Activated naive CD4-positive, alpha-beta T cell treated with anti-CD3 and anti-CD28 coated beads, Interleukin-2, amount 10 ng/mL, durations not matched to agents 7 days and 5 days (primary cell): Measurements from ENCODE around the gene IFFO2.

Experiments
- CTCF ChIA-PET: fragments of 350-600 bp; sonication (Branson Sonifier 250); formaldehyde crosslinking; loops from one replicate; lab custom pipeline; 2021; ENCODE audit warnings: antibody characterized with exemption; lab: Charles Lee
- DNase-seq: peaks from one replicate; pipeline ENCODE4 v3.0.0-alpha.2; 2020
- H3K27ac Mint-ChIP-seq: one replicate; pipeline ENCODE4 v1.8.0; 2021; ENCODE audit warnings: mild to moderate bottlenecking, moderate library complexity, mixed read lengths
- H3K27me3 Mint-ChIP-seq: one replicate; pipeline ENCODE4 v1.8.0; 2021; ENCODE audit warnings: mild to moderate bottlenecking, mixed read lengths
- H3K36me3 Mint-ChIP-seq: one replicate; pipeline ENCODE4 v1.8.0; 2021; ENCODE audit warnings: mixed read lengths
- H3K4me1 Mint-ChIP-seq: one replicate; pipeline ENCODE4 v1.8.0; 2021; ENCODE audit warnings: mixed read lengths
- H3K4me3 Mint-ChIP-seq: one replicate; pipeline ENCODE4 v1.8.0; 2021; ENCODE audit warnings: mild to moderate bottlenecking, moderate library complexity, mixed read lengths
- H3K9me3 Mint-ChIP-seq: one replicate; pipeline ENCODE4 v1.8.0; 2021; ENCODE audit warnings: mixed read lengths

IFFO2 gene

GRCh38 chr1:18981242-18981641, 24.8 kb upstream of the IFFO2 start:
- Mint-ChIP-seq H3K9me3 (peaks cover 13% of the 10 kb centered on the region), H3K4me3 (no peak overlapping the region), H3K36me3 (peaks cover 2% of the 10 kb centered on the region), H3K27me3 (peaks cover 37% of the 10 kb centered on the region), H3K4me1 (no peaks in the 10 kb centered on the region), H3K27ac (no peak overlapping the region)
- CTCF ChIA-PET: no interaction called here
- no peak for DNase-seq

- no peak for DNase-seq
- no peaks in the 10 kb centered on the region for H3K4me1 Mint-ChIP-seq
- H3K27ac Mint-ChIP-seq: no peak overlapping the region
- H3K4me3 Mint-ChIP-seq: no peak overlapping the region
- H3K9me3 Mint-ChIP-seq: peaks cover 13% of the 10 kb centered on the region
- peaks cover 48% of the 10 kb centered on the region for H3K27me3 Mint-ChIP-seq
- CTCF ChIA-PET: no interaction called here
- peaks cover 2% of the 10 kb centered on the region for H3K36me3 Mint-ChIP-seq
Measured at GRCh38 chr1:18978706-18979105, 22.2 kb upstream of the IFFO2 start.

GRCh38 chr1:18977428-18977827, 21.0 kb upstream of the IFFO2 start:
- peaks cover 54% of the 10 kb centered on the region for H3K27me3 Mint-ChIP-seq
- CTCF ChIA-PET: no interaction called here
- H3K4me1 Mint-ChIP-seq: no peaks in the 10 kb centered on the region
- peaks cover 13% of the 10 kb centered on the region for H3K9me3 Mint-ChIP-seq
- H3K4me3 Mint-ChIP-seq: no peak overlapping the region
- H3K36me3 Mint-ChIP-seq: peaks cover 2% of the 10 kb centered on the region
- no peak overlapping the region for H3K27ac Mint-ChIP-seq
- DNase-seq: no peak

GRCh38 chr1:18976096-18976495, 19.6 kb upstream of the IFFO2 start:
- Mint-ChIP-seq H3K36me3 (peaks cover 2% of the 10 kb centered on the region), H3K4me3 (no peak overlapping the region), H3K4me1 (no peaks in the 10 kb centered on the region), H3K27ac (no peak overlapping the region), H3K9me3 (peaks cover 11% of the 10 kb centered on the region), H3K27me3 (peaks cover 47% of the 10 kb centered on the region)
- no peak for DNase-seq
- CTCF ChIA-PET: interaction anchor here (4.3 kb wide), 1 partner anchor 63 kb away, joined by 23 read pairs; no protein-coding TSS in a partner anchor

GRCh38 chr1:18974606-18975005, 18.1 kb upstream of the IFFO2 start:
- no peaks in the 10 kb centered on the region for H3K36me3 Mint-ChIP-seq
- H3K4me3 Mint-ChIP-seq: no peak overlapping the region
- CTCF ChIA-PET: interaction anchor here (0.9 to 4.3 kb wide), 2 partner anchors 11 to 61 kb away, joined by 3 to 23 read pairs; no protein-coding TSS in a partner anchor
- H3K9me3 Mint-ChIP-seq: peaks cover under 1% of the 10 kb centered on the region
- no peak overlapping the region for H3K27ac Mint-ChIP-seq
- no peaks in the 10 kb centered on the region for H3K4me1 Mint-ChIP-seq
- peaks cover 54% of the 10 kb centered on the region for H3K27me3 Mint-ChIP-seq
- DNase-seq: no peak

- Mint-ChIP-seq H3K4me3 (no peak overlapping the region), H3K9me3 (no peaks in the 10 kb centered on the region), H3K27ac (no peak overlapping the region), H3K36me3 (no peaks in the 10 kb centered on the region), H3K4me1 (no peaks in the 10 kb centered on the region), H3K27me3 (peaks cover 49% of the 10 kb centered on the region)
- no peak for DNase-seq
- CTCF ChIA-PET: interaction anchor here (2.4 to 4.3 kb wide), 2 partner anchors 61 to 66 kb away, joined by 16 to 23 read pairs; no protein-coding TSS in a partner anchor
Measured at GRCh38 chr1:18974005-18974404, 17.5 kb upstream of the IFFO2 start.

GRCh38 chr1:18973446-18973955, 17.0 kb upstream of the IFFO2 start:
- H3K36me3 Mint-ChIP-seq: no peaks in the 10 kb centered on the region
- H3K27ac Mint-ChIP-seq: no peak overlapping the region
- CTCF ChIA-PET: interaction anchor here (1.0 to 4.3 kb wide), 6 partner anchors 50 to 88 kb away, joined by 3 to 23 read pairs (median 6); no protein-coding TSS in a partner anchor
- H3K4me1 Mint-ChIP-seq: no peaks in the 10 kb centered on the region
- H3K27me3 Mint-ChIP-seq: peaks cover 44% of the 10 kb centered on the region
- DNase-seq: no peak
- no peak overlapping the region for H3K4me3 Mint-ChIP-seq
- H3K9me3 Mint-ChIP-seq: no peaks in the 10 kb centered on the region

GRCh38 chr1:18972991-18973390, 16.5 kb upstream of the IFFO2 start:
- CTCF ChIA-PET: interaction anchor here (1.0 to 4.3 kb wide), 12 partner anchors 22 to 141 kb away, joined by 3 to 23 read pairs (median 4); no protein-coding TSS in a partner anchor
- no peaks in the 10 kb centered on the region for H3K9me3 Mint-ChIP-seq
- H3K4me1 Mint-ChIP-seq: no peaks in the 10 kb centered on the region
- H3K36me3 Mint-ChIP-seq: no peaks in the 10 kb centered on the region
- no peak for DNase-seq
- H3K27me3 Mint-ChIP-seq: peaks cover 40% of the 10 kb centered on the region
- no peak overlapping the region for H3K27ac Mint-ChIP-seq
- no peak overlapping the region for H3K4me3 Mint-ChIP-seq

- no peaks in the 10 kb centered on the region for H3K36me3 Mint-ChIP-seq
- CTCF ChIA-PET: interaction anchor here (1.0 to 4.3 kb wide), 12 partner anchors 22 to 141 kb away, joined by 3 to 23 read pairs (median 4); no protein-coding TSS in a partner anchor
- H3K27ac Mint-ChIP-seq: no peak overlapping the region
- peak; percentile 39 for DNase-seq
- H3K4me1 Mint-ChIP-seq: no peaks in the 10 kb centered on the region
- H3K4me3 Mint-ChIP-seq: no peak overlapping the region
- peaks cover 42% of the 10 kb centered on the region for H3K27me3 Mint-ChIP-seq
- H3K9me3 Mint-ChIP-seq: no peaks in the 10 kb centered on the region
Measured at GRCh38 chr1:18972531-18972930, 16.1 kb upstream of the IFFO2 start.

GRCh38 chr1:18970762-18971161, 14.3 kb upstream of the IFFO2 start:
- Mint-ChIP-seq H3K27me3 (peaks cover 40% of the 10 kb centered on the region), H3K4me1 (no peaks in the 10 kb centered on the region), H3K36me3 (no peaks in the 10 kb centered on the region), H3K4me3 (no peak overlapping the region), H3K27ac (no peak overlapping the region), H3K9me3 (no peaks in the 10 kb centered on the region)
- CTCF ChIA-PET: interaction anchor here (1.0 to 1.2 kb wide), 2 partner anchors 49 to 63 kb away, joined by 3 to 5 read pairs; no protein-coding TSS in a partner anchor
- DNase-seq: no peak

GRCh38 chr1:18970358-18970757, 13.9 kb upstream of the IFFO2 start:
- Mint-ChIP-seq H3K27ac (no peak overlapping the region), H3K27me3 (peaks cover 39% of the 10 kb centered on the region), H3K4me1 (no peaks in the 10 kb centered on the region), H3K9me3 (no peaks in the 10 kb centered on the region), H3K4me3 (no peak overlapping the region), H3K36me3 (no peaks in the 10 kb centered on the region)
- CTCF ChIA-PET: interaction anchor here (1.0 to 1.2 kb wide), 2 partner anchors 49 to 63 kb away, joined by 3 to 5 read pairs; no protein-coding TSS in a partner anchor
- no peak for DNase-seq

- CTCF ChIA-PET: interaction anchor here (1.4 to 2.3 kb wide), 3 partner anchors 45 to 60 kb away, joined by 3 to 10 read pairs (median 5); no protein-coding TSS in a partner anchor
- Mint-ChIP-seq H3K27ac (no peak overlapping the region), H3K27me3 (peaks cover 45% of the 10 kb centered on the region), H3K4me1 (no peaks in the 10 kb centered on the region), H3K4me3 (no peak overlapping the region), H3K9me3 (no peaks in the 10 kb centered on the region), H3K36me3 (no peaks in the 10 kb centered on the region)
- no peak for DNase-seq
Measured at GRCh38 chr1:18967066-18967690, 10.7 kb upstream of the IFFO2 start.

GRCh38 chr1:18965206-18966173, 9.0 kb upstream of the IFFO2 start:
- no peak overlapping the region for H3K4me3 Mint-ChIP-seq

GRCh38 chr1:18963968-18964367, 7.5 kb upstream of the IFFO2 start:
- CTCF ChIA-PET: interaction anchor here (1.5 kb wide), 1 partner anchor 50 kb away, joined by 3 read pairs; no protein-coding TSS in a partner anchor
- no peaks in the 10 kb centered on the region for H3K36me3 Mint-ChIP-seq
- no peak overlapping the region for H3K4me3 Mint-ChIP-seq
- peaks cover 63% of the 10 kb centered on the region for H3K27me3 Mint-ChIP-seq
- no peaks in the 10 kb centered on the region for H3K9me3 Mint-ChIP-seq
- no peak for DNase-seq
- H3K27ac Mint-ChIP-seq: no peak overlapping the region
- peaks cover 2% of the 10 kb centered on the region for H3K4me1 Mint-ChIP-seq

More at GRCh38 chr1:18965206-18966173, 9.0 kb upstream of the IFFO2 start:
- Mint-ChIP-seq H3K27me3 (peaks cover 52% of the 10 kb centered on the region), H3K9me3 (no peaks in the 10 kb centered on the region), H3K4me1 (no peaks in the 10 kb centered on the region), H3K36me3 (no peaks in the 10 kb centered on the region), H3K27ac (no peak overlapping the region)
- no peak for DNase-seq
- CTCF ChIA-PET: interaction anchor here (0.9 to 1.5 kb wide), 3 partner anchors 53 to 125 kb away, joined by 3 read pairs; no protein-coding TSS in a partner anchor
